Fibroblast of lung (primary cell): Measurements from ENCODE around the gene FKBP4. TPM values are rescaled to one million over a fixed set of nuclear protein-coding genes. Genes with fewer than 3 reads are reported as not detected.

Experiments
- DNase-seq, 2 donors: peaks; one replicate each; pipeline versions ENCODE4 v3.0.0 to v3.0.0-alpha.2; 2010; ENCODE audit warnings: low read depth in 2 of 2
- H2AFZ ChIP-seq: 2 replicates; pipeline ENCODE4 v1.5.1; 2012; ENCODE audit warnings: low read length, control low read depth, inconsistent platforms
- H3K27ac ChIP-seq: 2 replicates; pipeline ENCODE4 v1.5.1; 2011; ENCODE audit warnings: low read length, control low read depth; ENCODE audit not compliant: insufficient read depth
- H3K27me3 ChIP-seq: 2 replicates; pipeline ENCODE4 v1.5.1; 2011; ENCODE audit warnings: mild to moderate bottlenecking, low read length; ENCODE audit not compliant: control insufficient read depth, insufficient read depth
- H3K36me3 ChIP-seq: 2 replicates; pipeline ENCODE4 v1.5.1; 2011; ENCODE audit warnings: low read length; ENCODE audit not compliant: control insufficient read depth, insufficient read depth
- H3K4me1 ChIP-seq: 2 replicates; pipeline ENCODE4 v1.5.1; 2011; ENCODE audit warnings: low read length; ENCODE audit not compliant: control insufficient read depth, insufficient read depth; ENCODE audit errors: extremely low read depth
- H3K4me2 ChIP-seq: 2 replicates; pipeline ENCODE4 v1.5.1; 2011; ENCODE audit warnings: low read length, control low read depth; ENCODE audit not compliant: insufficient read depth; ENCODE audit errors: extremely low read depth
- H3K4me3 ChIP-seq, 4 experiments: fragments of 200-600 bp in 1 of 4; sonication (generic) in 1 of 4; replicated peaks in 1 of 4; 2 replicates each; pipeline ENCODE4 v1.5.1; 2011 to 2016; ENCODE audit warnings: low read length in 4 of 4, low read depth in 3 of 4, mild to moderate bottlenecking in 3 of 4, control low read depth in 2 of 4, inconsistent platforms in 1 of 4, mixed read lengths in 1 of 4; ENCODE audit not compliant: insufficient read depth in 1 of 4; ENCODE audit errors: control extremely low read depth in 1 of 4
- H3K79me2 ChIP-seq: 2 replicates; pipeline ENCODE4 v1.5.1; 2012; ENCODE audit warnings: mild to moderate bottlenecking, low read length, inconsistent platforms; ENCODE audit not compliant: control insufficient read depth, insufficient read depth
- H3K9ac ChIP-seq: 2 replicates; pipeline ENCODE4 v1.5.1; 2011; ENCODE audit warnings: mild to moderate bottlenecking, low read length, control low read depth; ENCODE audit not compliant: insufficient read depth
- H3K9me3 ChIP-seq: 2 replicates; pipeline ENCODE4 v1.5.1; 2012; ENCODE audit warnings: low read depth, low read length; ENCODE audit not compliant: control insufficient read depth, insufficient read depth
- H4K20me1 ChIP-seq: 2 replicates; pipeline ENCODE4 v1.5.1; 2011; ENCODE audit warnings: low read length; ENCODE audit not compliant: control insufficient read depth, insufficient read depth; ENCODE audit errors: extremely low read depth
- CTCF ChIP-seq, 2 donors: IDR thresholded peaks in 1 of 2; conservative IDR thresholded peaks in 1 of 2; 1 replicate in 1 of 2; 2 replicates in 1 of 2; pipeline ENCODE4 v1.5.1; 2011 to 2012; ENCODE audit warnings: low read length in 2 of 2, control low read depth in 1 of 2, inconsistent platforms in 1 of 2, low read depth in 1 of 2, mild to moderate bottlenecking in 1 of 2
- EZH2 ChIP-seq: IDR thresholded peaks from 2 replicates; pipeline ENCODE4 v1.5.1; 2012; ENCODE audit warnings: low read length, control low read depth, mild to moderate bottlenecking; ENCODE audit errors: missing control alignments
- polyA plus RNA-seq, 2 donors: library from polyadenylated mRNA; depleted of rRNA in 1 of 2; stranded (reverse) in 1 of 2; unstranded in 1 of 2; fragments of >200 nt; gene quantifications; 2 replicates each; pipeline ENCODE4 v1.2.1, GENCODE V29; 2011 to 2012; ENCODE audit warnings: missing spikeins in 1 of 2
- total RNA-seq: library from RNA; depleted of rRNA; stranded (reverse); fragments of >200 nt; gene quantifications from 2 replicates; pipeline ENCODE4 v1.2.1, GENCODE V29; 2014

Gene FKBP4
- total and polyA plus RNA-seq, 2 donors (not counting 1 experiment from before 2014, with no cell fraction given): 23.0 to 42.6 TPM

DNA sequence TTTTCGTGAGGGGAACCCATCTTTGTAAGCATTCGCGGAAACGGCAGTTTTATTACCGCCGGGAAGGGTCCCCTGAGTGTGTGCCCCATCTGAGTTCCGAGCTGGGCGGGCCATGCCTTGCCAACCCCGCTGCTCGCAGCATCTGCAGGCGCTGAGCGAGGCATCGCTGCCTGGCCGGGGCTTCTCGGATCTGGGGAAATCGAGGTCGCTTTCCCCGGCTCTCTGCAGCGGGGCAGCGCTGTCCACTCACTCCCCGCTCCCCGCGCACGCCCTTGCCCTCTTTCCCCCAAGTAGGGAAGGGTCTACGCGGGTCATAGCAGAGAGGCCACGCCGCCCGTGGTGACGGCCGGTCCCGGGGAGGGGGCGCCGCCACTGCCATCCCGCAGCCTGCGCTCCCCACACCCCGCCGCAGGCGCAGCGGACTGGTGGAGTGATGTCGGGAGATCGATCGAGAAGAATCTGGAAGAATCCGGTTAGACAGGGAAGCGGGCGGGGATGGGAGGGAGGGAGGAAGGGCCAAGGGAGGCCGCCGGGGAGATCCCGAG lies 507 bp upstream of the FKBP4 start:
- peaks cover 2% of the 10 kb centered on the region for H3K4me1 ChIP-seq
- TF ChIP-seq EZH2 (no peak), CTCF (conservative IDR thresholded peaks at IDR 0.05 in 1 of 2, IDR thresholded peaks at IDR 0.05 in 1 of 2; ENCODE audit: low read depth in 1 of 2, low read length in 2 of 2) (no peak)
- peak overlapping the region; percentile 50 for H2AFZ ChIP-seq
- DNase-seq: peak in 1 of 2 donors; percentile 48
- peaks cover 19% of the 10 kb centered on the region for H3K79me2 ChIP-seq
- H3K27me3 ChIP-seq: no peaks in the 10 kb centered on the region
- no peak overlapping the region for H3K27ac ChIP-seq
- peaks cover 13% of the 10 kb centered on the region for H3K36me3 ChIP-seq
- peak overlapping the region; percentile 48 to 86 (median 62) for H3K4me3 ChIP-seq
- peak overlapping the region; percentile 44 for H3K9ac ChIP-seq
- H4K20me1 ChIP-seq: no peaks in the 10 kb centered on the region
- no peaks in the 10 kb centered on the region for H3K9me3 ChIP-seq
- H3K4me2 ChIP-seq: peak overlapping the region; percentile 72

- no peaks in the 10 kb centered on the region for H4K20me1 ChIP-seq
- peaks cover 19% of the 10 kb centered on the region for H3K36me3 ChIP-seq
- peak overlapping the region; percentile 62 to 86 (median 75) for H3K4me3 ChIP-seq
- no peaks in the 10 kb centered on the region for H3K9me3 ChIP-seq
- no peaks in the 10 kb centered on the region for H3K27me3 ChIP-seq
- H3K4me1 ChIP-seq: peaks cover 2% of the 10 kb centered on the region
- peak overlapping the region; percentile 41 for H3K9ac ChIP-seq
- TF ChIP-seq EZH2 (no peak), CTCF (conservative IDR thresholded peaks at IDR 0.05 in 1 of 2, IDR thresholded peaks at IDR 0.05 in 1 of 2; ENCODE audit: low read depth in 1 of 2, low read length in 2 of 2) (no peak)
- DNase-seq: peak; percentile 46 to 49
- H3K79me2 ChIP-seq: peaks cover 19% of the 10 kb centered on the region
- H2AFZ ChIP-seq: peak overlapping the region; percentile 88
- H3K4me2 ChIP-seq: peak overlapping the region; percentile 95
- peak overlapping the region; percentile 26 for H3K27ac ChIP-seq
These were observed 769 bp downstream of the FKBP4 start for GRCh38 chr12:2795291-2796186.

- H3K36me3 ChIP-seq: peaks cover 22% of the 10 kb centered on the region
- TF ChIP-seq EZH2 (no peak), CTCF (conservative IDR thresholded peaks at IDR 0.05 in 1 of 2, IDR thresholded peaks at IDR 0.05 in 1 of 2; ENCODE audit: low read depth in 1 of 2, low read length in 2 of 2) (no peak)
- peaks cover 2% of the 10 kb centered on the region for H3K4me1 ChIP-seq
- H4K20me1 ChIP-seq: no peaks in the 10 kb centered on the region
- H3K4me3 ChIP-seq: peak overlapping the region; percentile 62 to 86 (median 75)
- peaks cover 19% of the 10 kb centered on the region for H3K79me2 ChIP-seq
- H3K27me3 ChIP-seq: no peaks in the 10 kb centered on the region
- H3K27ac ChIP-seq: peak overlapping the region; percentile 26
- H3K9me3 ChIP-seq: no peaks in the 10 kb centered on the region
- peak overlapping the region; percentile 95 for H3K4me2 ChIP-seq
- no peak for DNase-seq
- H2AFZ ChIP-seq: peak overlapping the region; percentile 88
- H3K9ac ChIP-seq: peak overlapping the region; percentile 39
These were observed 1.5 kb downstream of the FKBP4 start for GRCh38 chr12:2796187-2796666.
